Stimulated activated CD8-positive, alpha-beta memory T cell treated with anti-CD3 and anti-CD28 coated beads, Interleukin-15, amount 100 ng/mL, for 24 hours (primary cell): ENCODE data around the gene NCOA1.
"Not testable (repeated sequence)": the region's sequence is repeated elsewhere in the genome, so short reads cannot be mapped to it uniquely, and the experiment has no call there.

Experiments
- DNase-seq: peaks from one replicate; pipeline ENCODE4 v3.0.0-alpha.2; 2020; ENCODE audit warnings: low read depth

Gene NCOA1

DNA sequence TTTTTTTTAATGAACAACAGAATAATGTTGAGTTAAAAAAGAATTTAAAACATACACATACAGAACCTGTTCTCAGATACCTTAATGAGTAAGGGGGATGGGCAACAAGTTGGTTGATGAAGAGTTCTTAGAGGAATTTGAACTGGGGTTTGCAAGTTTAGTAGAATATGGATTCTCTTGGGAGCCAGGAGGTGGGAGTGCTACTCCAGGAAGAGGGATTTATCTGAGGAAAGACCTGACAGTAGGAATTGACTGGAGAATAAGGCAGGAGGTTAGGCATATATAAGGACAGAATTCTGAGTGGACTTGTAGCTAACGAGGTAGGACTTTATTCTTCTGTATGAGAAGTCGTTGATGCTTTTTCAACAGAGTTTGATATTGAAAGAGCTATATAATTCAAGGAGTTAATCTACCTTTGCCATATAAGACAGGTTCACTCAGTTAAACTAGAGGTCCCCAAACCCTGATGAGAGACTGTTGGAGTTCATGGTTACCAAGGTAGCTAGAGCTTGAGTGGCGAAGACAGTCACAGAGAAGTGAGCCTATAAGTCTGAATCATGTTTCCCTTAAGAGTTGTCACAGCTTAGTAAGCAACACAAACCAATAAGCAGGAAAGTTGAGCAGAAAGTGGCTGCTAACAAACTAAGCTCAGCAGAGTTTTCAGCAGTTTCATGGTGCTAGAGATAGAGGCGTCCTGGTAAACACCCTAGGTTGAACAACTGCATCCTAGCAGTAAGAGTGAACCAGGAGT lies 88.2 kb downstream of the NCOA1 start:
- no peak for DNase-seq

DNA sequence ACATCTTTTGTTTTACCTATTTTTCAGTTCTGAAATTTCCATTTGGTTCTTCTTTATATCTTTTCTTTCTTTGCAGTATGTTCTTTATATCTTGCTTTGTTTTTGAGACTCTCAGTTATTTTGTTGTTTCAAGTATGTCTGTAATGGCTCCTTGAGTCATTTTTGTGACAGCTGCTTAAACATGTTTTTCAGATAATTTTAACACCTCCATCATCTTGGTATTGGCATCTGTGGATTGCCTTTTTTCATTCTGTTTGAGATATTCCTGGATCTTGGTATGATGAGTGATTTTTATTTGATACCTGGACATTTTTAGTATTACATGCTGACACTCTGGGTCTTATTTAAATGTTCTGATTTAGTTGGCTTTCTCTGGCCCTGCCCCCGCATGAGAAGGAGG lies 89.5 kb downstream of the NCOA1 start:
- DNase-seq, result no peak

DNA sequence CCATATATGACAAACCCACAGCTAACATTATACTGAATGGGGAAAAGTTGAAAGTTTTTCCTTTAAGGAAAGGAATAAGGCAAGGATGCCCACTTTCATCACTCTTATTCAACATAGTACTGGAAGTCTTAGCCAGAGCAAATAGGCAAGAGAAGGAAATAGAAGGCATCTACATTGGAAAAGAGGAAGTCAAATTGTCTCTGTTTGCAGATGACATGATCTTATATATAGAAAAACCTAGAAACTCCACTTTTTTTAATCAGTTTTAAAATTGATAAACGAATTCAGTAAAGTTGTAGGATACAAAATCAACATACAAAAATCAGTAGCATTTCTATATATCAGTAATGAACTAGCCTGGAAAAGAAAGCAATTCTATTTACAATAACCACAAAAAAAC lies 90.9 kb downstream of the NCOA1 start:
- not testable (repeated sequence) for DNase-seq

DNA sequence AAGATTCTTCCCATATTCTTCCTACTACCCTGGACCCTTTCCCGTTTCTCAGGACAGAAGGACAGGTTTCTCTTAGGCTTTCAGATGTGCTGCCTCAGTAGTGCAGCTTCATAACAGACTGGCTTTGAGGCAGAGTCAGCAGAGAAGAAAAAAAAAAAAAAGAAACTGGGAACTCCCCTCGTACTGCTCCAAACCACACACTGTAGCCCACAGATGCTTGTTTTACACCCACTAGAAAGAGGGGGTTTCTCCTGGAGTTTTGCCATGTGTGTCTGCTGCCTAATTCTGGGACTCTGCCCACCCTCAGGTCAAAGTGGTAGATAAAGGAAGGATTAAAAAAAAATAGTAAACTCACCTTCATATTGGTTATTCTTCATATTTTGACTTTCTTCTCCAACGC lies 95.9 kb downstream of the NCOA1 start:
- no peak for DNase-seq

DNA sequence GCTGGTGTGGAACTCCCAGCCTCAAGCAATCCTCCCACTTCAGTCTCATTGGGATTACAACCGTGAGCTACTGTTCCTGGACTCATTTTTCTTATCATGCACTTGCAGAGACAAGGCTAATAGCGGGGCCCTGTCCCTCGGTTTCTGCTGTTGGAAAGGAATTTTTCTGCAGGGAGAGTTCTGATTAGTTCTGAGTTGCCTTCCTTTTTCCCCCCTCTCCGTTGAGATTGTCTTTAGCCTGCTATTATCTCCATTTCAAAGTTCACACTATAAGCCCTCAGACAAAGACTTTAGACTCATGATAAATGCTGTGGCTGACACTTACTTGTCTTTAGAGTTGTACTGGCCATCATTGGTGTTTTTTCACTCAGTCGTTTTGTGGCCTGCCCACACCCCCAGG lies 97.2 kb downstream of the NCOA1 start:
- no peak for DNase-seq

DNA sequence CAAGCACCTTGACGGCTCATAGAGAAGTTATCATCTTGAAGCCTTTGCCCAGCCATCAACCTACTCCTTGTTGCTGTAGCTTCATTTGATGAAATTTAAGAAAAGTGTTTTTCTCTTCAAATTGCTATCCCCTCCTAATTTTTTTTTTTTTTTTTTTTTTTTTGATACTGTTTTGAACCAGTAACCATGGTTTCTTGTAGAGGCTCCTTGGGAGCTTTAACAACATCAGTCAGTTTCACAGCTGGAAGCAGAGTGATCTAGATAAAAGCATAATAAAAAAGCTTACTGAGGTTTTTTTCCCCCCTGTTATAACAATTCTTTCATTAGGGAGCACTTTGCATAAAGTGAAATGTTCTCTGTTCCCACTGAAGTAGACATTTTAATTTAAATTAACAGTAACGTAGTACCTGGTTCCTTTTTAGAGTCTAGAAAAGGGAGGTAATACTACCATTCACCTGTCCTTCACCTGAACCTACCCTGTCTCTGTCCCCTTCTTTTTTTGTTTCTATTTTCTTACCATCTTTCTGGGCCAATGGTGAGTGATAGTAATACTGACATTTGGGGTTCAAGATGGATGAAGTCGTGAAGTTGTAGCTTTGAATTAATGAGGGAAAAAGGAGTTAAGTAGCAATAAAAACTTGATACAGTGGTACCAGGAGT lies 101.5 kb downstream of the NCOA1 start:
- no peak for DNase-seq

DNA sequence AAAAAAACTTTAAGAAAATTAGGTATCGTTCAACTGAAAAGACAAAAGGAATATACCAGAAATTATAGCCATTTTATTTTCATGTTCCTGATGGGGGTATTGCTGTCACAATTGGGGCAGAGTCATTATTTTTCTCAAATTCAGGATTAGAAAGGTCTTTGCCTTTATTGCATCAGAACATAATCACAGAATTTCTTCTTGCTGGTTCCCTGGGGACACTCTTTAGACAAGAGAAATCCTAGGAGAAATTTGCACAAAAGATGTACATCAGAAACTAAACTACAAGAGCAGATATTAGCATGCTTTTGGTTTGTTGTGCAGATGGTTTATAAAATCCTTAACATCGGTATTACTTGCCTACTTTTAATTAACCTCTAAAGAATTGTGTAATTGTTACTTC lies 103.2 kb downstream of the NCOA1 start:
- no peak for DNase-seq

DNA sequence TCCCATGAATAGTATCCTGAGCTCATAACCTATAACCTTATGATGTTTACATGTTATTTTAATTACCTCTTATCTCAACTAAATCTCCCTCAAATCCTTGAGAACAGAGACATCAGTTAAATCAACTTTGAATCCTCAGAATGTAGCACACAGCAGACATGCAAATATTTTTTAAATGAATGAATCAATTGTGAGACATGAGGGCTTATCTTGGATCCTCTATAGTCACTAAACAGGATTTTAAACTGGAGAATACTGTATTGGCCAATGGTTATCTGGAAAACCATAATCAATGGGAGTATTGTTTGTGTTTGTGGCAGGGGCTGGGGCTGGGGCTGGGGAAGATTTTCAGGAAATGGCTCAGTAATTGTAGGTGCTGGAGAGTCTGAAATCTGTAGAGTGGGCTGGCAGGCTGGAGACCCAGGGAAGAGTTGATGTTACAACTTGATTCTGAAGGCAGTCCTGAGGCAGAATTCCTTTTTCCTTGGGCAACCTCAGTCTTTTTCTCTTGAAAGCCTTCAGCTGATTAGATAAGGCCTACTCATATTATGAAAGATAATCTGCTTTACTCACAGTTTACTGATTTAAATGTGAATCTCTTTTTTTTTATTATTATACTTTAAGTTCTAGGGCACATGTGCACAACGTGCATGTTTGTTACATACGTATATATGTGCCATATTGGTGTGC lies 106.3 kb downstream of the NCOA1 start:
- no peak for DNase-seq

DNA sequence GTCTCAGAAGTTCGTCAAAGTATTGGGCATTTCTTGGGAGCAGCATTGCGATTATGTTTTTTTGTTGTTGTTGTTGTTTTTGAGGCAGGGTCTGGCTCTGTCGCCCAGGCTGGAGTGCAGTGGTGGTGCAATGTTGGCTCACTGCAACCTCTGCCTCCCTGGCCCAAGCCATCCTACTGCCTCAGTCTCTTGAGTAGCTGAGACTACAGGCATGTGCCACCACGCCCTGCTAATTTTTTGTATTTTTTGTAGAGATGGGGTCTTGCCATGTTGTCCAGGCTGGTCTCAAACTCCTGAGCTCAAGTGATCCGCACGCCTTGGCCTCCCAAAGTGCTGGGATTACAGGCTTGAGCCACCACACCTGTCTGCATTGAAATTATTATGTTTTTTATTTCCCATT lies 109.1 kb downstream of the NCOA1 start:
- not testable (repeated sequence) for DNase-seq

DNA sequence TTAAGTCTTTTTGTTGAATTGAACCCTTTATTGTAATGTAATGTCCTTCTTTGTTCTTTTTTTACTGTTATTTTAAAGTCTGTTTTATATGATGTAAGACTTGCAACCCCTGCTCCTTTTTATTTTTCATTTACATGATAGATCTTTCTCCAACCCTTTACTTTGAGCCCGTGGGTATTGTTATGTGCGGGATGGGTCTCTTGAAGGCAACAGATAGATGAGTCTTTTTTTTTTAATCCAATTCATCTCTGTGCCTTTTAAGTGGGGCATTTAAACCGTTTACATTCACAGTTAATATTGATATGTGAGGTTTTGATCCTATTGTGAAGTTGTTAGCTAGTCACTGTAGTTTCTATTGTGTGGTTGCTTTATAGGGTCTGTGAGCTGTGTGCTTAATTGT lies 120.6 kb downstream of the NCOA1 start:
- DNase-seq, result no peak

DNA sequence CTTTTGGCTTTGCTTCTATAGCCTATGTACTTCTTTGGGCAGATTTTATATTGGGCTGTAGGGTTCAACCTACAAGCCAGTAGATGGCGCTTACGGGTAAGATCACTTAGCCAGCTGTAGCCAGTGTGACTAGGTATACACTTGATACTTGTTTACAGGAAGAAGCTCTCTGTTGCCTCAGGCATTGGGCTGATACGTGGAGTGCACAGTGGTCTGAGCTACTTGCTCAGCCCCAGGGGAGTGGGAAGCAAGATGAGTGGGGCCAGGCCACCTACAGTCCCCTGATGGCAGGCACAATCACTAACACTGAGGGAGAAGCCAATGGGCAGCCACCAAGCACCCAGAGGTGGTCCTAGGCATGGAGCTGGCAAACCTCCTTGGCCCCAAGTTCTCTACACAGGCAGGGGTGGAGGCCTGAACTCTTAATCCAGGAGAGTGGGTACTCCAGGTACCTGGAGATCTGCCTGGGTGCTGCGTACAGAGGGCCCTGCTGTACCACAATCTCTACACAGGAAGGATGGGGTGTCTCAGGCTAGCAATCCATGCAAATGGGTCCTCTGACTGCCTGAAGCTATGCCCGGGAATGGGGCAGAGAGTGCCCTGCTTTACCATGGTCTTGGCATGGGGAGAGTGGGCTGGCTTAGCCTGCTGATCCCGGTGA lies 122.2 kb downstream of the NCOA1 start:
- no peak for DNase-seq

DNA sequence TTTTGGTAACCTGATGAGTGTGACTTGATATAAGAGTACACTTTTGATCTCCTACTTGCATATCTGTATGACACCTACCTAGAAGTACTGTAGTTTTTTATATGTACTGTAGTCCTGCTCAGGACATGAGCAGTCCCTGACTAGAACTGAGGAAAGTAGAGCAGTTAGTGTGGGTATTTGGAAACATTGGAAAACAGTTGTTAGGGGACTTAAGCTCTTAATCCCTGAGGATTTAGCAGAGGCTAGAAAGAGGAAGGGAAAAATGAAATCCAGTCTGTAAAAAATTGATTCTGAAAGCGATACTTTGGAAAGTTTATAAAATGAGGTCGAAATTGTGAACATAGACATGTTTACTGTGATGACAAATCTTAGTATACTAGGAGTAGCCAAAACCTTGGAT lies 125.6 kb downstream of the NCOA1 start:
- DNase-seq, result no peak

DNA sequence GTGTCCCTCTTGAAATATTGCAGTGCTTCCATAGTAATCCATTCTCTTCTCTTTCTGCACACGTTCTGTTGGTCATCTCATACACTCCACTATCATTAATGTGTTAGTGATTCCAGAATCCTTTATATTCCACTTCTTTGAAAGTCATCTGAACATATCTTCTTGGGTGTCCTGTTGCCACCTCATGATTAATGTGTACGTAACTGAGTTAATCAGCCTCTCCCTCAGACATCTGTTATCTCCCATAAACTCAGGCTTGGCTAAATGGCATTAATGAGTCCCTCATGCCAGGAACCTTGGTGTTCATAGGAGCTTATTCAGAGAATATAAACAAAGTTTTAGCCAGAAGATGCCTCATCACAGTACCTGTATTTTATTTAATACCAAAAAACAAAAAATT lies 126.4 kb downstream of the NCOA1 start:
- no peak for DNase-seq

DNA sequence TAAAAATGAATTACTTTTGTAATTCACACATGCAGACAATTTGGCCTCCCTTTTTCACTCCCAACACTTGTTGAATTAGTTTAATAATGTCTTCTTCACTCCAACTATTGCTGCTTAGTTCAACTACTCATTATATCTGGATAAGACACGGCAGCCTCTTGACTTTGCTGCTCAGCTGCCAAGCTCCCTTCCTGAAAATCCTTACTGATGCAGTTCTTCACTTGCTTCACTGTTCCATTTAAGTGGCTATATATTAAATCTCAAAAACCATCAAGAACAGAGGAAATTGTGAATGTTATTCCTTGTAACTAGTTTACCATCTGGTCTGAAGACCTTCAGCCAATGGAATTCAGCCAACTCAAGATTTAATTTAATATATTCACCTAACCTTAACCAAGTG lies 127.1 kb downstream of the NCOA1 start:
- no peak for DNase-seq

DNA sequence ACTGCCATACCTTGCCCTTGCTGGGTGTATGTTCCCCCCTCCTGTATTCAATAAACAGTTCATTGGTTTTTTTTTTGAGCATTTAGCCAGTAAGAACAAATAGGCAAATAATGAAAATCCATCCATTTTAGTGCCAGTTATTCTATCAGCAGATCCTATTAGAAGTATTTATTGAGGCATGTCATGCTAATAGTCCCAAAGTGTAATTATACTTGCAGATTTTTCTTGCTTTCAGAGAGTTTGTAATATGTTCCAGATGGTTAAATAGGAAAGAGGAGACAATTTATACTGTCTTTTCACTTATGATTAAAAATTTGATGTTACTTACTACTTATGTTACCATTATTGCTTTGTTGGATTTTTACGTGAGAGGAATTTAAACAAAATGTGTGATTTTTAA lies 127.6 kb downstream of the NCOA1 start:
- no peak for DNase-seq

DNA sequence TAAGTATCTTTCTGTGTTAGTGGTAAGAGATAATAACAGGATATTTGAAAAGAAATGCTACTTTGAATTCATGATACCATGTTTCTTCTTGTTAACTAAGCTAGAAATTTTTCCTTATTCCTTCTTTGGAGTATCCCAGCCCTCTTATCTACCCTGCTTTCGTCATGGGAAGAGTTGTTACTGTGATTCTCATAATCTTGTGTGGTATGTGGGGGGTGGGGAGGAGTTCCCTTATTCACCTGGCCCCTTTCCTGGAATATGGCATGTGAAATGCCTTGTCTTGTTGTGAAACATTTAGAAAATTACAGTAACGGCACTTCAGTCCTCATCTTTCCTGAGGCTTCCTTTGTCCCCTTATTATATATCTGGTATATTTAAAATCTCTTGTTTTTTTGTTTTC lies 129.9 kb downstream of the NCOA1 start:
- no peak for DNase-seq

DNA sequence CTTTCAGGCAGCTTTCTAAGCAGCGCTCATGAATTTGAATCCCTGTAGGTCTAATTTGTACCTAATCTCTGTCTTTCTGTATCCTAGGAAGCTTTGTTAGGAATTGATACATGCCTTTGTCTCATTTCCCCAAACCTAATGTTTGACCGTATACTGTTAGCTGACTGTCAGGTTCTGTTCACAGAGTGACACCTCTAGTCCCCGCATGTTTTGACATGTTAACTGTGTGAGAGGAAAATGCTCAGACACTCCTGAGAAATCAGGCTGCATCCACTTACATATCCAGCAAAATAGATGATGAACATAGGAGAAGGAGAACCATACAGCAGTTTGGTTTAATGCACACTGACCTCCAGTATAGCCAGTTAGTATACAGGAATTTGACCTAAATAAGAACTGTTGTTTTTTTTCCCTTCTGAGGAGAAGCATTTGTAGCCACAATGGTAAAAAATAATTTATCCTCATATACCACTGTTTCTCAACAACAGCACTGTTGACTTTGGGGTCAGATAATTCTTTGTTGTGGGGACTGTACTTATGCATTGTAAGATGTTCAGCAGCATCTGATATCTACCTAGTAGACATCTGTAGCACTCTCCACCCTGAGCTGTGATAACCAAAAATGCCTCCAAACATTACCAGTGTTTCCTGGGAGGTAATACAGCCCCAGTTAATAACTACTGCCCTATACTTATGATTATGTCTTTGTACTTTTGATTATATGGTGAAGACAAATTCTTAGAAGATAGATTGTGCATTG lies 130.9 kb downstream of the NCOA1 start:
- DNase-seq, result no peak

DNA sequence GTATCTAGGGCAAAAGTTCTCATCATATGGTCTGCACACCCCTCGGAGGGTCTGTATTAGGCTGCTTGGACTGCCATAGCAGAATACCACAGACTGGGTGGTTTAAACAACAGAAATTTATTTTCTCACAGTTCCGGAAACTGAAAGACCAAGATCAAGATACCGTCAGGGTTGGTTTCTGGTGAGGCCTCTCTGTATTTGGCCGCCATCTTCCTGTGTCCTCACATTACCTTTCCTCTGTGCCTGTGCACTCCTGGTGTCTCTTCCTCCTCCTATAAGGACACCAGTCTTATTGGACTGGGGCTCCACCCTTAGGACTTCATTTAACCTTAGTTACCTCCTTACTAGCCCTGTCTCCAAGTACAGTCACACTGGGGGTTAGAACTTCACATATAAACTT lies 132.5 kb downstream of the NCOA1 start:
- no peak for DNase-seq

DNA sequence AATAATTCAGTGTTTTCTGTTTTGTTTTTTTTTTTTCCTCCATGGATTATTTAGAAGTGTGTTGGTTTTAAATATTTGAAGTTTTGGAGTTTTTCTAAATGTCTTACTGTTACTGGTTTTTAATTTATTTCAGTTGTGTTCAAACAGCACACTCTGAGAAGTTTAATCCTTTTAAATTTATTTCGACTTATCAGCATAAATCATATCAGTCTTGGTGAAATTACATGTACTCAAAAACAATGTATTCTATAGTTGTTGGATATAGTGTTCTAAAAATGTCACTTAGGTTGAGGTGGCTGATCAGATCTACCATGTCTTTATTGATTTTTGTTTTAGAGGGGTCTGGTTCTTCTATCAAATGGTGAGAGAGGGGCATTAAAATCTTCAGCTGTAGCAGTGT lies 134.7 kb downstream of the NCOA1 start:
- no peak for DNase-seq

DNA sequence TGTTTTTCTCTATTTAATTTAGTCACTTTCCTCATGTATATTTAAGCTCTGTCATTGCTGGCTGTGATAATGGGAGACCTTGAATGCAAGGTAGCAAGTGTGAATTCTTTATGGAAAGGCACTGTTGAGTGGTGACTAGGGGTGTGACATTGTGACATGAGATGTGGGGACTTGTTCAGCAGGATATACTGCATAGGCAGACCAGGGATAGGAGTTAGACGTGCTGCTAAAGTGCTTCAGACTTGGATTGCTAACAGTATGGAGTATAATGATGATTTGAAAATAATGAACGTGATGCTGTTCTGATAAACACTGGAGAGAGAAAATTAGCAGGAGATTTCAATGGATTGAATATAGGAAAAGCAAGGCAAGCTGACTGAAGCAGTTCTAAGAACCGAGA lies 135.1 kb downstream of the NCOA1 start:
- no peak for DNase-seq

DNA sequence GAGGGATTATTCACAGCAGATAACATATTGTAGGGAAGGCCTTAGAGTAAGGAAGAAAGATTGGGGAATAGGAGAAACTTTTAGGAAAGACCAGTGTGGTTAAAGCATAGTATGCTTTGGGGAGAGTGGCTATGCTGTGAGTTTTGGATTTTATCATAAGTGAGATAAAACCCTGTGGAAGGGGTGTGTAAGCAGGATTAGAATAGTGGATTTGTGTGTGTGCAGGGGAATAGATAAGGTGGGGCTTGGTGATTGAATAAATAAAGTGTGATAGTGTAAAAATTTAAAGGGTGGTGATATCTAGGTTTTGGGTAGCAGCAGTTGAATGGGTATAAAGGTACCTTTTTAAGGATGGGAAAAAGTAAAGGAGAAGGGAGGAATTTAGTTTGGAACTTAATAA lies 137.7 kb downstream of the NCOA1 start:
- DNase-seq, result no peak

DNA sequence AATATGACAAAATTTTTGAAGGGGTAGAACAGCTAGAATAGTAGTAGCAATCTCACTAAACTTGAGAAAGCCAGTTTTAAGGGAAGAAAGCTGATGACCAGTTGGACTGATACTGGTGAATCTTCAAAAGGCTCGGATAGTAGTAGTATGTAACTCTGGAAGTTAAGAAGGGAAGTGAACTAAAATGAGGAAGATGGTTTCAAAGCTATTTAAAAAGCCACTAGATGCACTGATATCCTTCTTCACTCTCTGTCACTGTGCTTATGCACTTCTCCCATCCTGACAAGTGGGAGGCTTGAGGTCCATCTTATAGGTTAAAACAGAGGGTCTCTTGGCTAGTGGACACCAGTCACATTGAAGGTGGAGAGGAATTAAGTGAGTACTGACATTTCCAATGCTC lies 141.1 kb downstream of the NCOA1 start:
- no peak for DNase-seq
